CD4-positive, alpha-beta T cell (primary cell): Measurements from ENCODE around the gene FBXL15. TPM values are rescaled to one million over a fixed set of nuclear protein-coding genes. Genes with fewer than 3 reads are reported as not detected.
A peak's percentile ranks its signal among the peaks of the same experiment; 100 is the strongest.

Experiments used
- ATAC-seq: fragments of 200-7000 bp; cut with Tn5 transposase; one replicate; pipeline ENCODE4 v1.10.0; 2022; ENCODE audit warnings: mild to moderate bottlenecking; ENCODE audit not compliant: poor library complexity
- CTCF ChIA-PET: fragments of 350-600 bp; sonication (Branson Sonifier 250); formaldehyde crosslinking; loops from one replicate; lab custom pipeline; 2021; ENCODE audit warnings: antibody characterized with exemption, inconsistent platforms; lab: Charles Lee
- POLR2A ChIA-PET: fragments of 350-600 bp; sonication (Branson Sonifier 250); formaldehyde crosslinking; loops from one replicate; lab custom pipeline; 2021; ENCODE audit warnings: antibody characterized with exemption, inconsistent platforms; lab: Charles Lee
- DNase-seq, 14 experiments: peaks; one replicate each; pipeline ENCODE4 v3.0.0-alpha.2; 2013 to 2020; ENCODE audit warnings: mixed read lengths in 2 of 14
- H3K27ac ChIP-seq, 2 donors: one replicate each; pipeline versions ENCODE4 v1.5.1 to v1.7.0; 2013; ENCODE audit warnings: low read length in 2 of 2, low read depth in 1 of 2, mild to moderate bottlenecking in 1 of 2
- H3K27me3 ChIP-seq, 2 experiments: 1 replicate in 1 of 2; 2 replicates in 1 of 2; pipeline versions ENCODE4 v1.6.1 to v1.7.0; 2013; ENCODE audit warnings: low read length in 2 of 2, control low read depth in 1 of 2, mild to moderate bottlenecking in 1 of 2, moderate library complexity in 1 of 2; ENCODE audit not compliant: insufficient read depth in 2 of 2, control insufficient read depth in 1 of 2
- H3K36me3 ChIP-seq: one replicate; pipeline ENCODE4 v1.6.1; 2013; ENCODE audit warnings: low read length, control low read depth; ENCODE audit not compliant: insufficient read depth
- H3K4me1 ChIP-seq: one replicate; pipeline ENCODE4 v1.6.1; 2013; ENCODE audit warnings: low read length, control low read depth; ENCODE audit not compliant: insufficient read depth
- H3K4me3 ChIP-seq: one replicate; pipeline ENCODE4 v1.5.1; 2013; ENCODE audit warnings: mild to moderate bottlenecking, low read length, moderate library complexity
- H3K9me3 ChIP-seq, 2 experiments: 1 replicate in 1 of 2; 2 replicates in 1 of 2; pipeline versions ENCODE4 v1.6.1 to v1.7.0; 2013; ENCODE audit warnings: low read length in 2 of 2, mild to moderate bottlenecking in 2 of 2, control low read depth in 1 of 2, moderate library complexity in 1 of 2; ENCODE audit not compliant: control insufficient read depth in 1 of 2, insufficient read depth in 1 of 2
- H3K27ac Mint-ChIP-seq: one replicate; pipeline ENCODE4 v1.8.0; 2020; ENCODE audit warnings: mixed read lengths
- H3K27me3 Mint-ChIP-seq: one replicate; pipeline ENCODE4 v1.8.0; 2021; ENCODE audit warnings: mixed read lengths
- H3K36me3 Mint-ChIP-seq: one replicate; pipeline ENCODE4 v1.8.0; 2021; ENCODE audit warnings: low read depth, mixed read lengths
- H3K4me1 Mint-ChIP-seq: one replicate; pipeline ENCODE4 v1.8.0; 2021; ENCODE audit warnings: low read depth, mixed read lengths
- H3K4me3 Mint-ChIP-seq: one replicate; pipeline ENCODE4 v1.8.0; 2020; ENCODE audit warnings: mild to moderate bottlenecking, mixed read lengths
- H3K9me3 Mint-ChIP-seq: one replicate; pipeline ENCODE4 v1.8.0; 2020; ENCODE audit warnings: mixed read lengths
- intact Hi-C, 2 experiments: fragments of 100-400 bp; cut with DNase I in 1 of 2; cut with micrococcal nuclease in 1 of 2; formaldehyde crosslinking; loops; one replicate each; pipeline versions ENCODE4 v1.15.1 to v1.9.0; 2023 to 2025; cut with DNase I, micrococcal nuclease
- total RNA-seq, 174 experiments: library from RNA in 2 of 174; stranded (reverse) in 2 of 174; gene quantifications; one replicate each; pipeline ENCODE4 v1.2.3 and lab custom pipeline; 2021 to 2026
- TF ChIP-seq, protein P1 (sequence below): fragments of 200-600 bp; IDR thresholded peaks from one replicate; pipeline ENCODE4 v1.8.0; 2022; ENCODE audit warnings: antibody characterized with exemption, mild to moderate bottlenecking

Gene FBXL15
- total RNA-seq, 2 experiments from 2014 or later, result 10.2 to 10.4 TPM

DNA sequence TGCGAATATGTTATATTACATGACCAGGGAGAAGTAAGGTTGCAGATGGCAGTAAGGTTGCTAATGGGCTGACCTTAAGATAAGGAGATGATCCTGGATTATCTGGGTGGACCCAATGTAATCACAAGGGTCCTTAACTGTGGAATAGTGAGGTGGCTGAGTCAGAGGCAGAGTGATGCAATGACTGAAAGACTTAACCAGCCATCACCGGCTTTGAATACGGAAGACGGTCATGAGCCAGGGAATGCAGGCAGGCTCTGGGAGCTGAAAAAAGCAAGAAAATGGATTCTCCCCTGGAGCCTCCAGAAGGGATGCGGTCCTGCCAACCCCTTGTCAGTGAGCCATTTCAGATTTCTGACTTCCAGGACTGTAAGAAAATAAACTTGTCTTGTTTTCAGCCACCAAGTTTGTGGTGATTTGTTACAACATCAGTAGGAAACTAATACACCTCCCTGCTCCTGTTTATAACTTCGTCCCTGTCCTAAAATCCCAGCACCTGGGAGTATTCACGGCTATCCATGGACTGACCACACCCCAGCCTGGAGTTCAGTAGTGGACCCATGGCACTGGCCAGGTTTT is 35.3 kb downstream of the FBXL15 start:
- TF ChIP-seq, protein P1, sequence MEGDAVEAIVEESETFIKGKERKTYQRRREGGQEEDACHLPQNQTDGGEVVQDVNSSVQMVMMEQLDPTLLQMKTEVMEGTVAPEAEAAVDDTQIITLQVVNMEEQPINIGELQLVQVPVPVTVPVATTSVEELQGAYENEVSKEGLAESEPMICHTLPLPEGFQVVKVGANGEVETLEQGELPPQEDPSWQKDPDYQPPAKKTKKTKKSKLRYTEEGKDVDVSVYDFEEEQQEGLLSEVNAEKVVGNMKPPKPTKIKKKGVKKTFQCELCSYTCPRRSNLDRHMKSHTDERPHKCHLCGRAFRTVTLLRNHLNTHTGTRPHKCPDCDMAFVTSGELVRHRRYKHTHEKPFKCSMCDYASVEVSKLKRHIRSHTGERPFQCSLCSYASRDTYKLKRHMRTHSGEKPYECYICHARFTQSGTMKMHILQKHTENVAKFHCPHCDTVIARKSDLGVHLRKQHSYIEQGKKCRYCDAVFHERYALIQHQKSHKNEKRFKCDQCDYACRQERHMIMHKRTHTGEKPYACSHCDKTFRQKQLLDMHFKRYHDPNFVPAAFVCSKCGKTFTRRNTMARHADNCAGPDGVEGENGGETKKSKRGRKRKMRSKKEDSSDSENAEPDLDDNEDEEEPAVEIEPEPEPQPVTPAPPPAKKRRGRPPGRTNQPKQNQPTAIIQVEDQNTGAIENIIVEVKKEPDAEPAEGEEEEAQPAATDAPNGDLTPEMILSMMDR, result no peak
- H3K9me3 ChIP-seq, result no peaks in the 10 kb centered on the region
- DNase-seq, result peak in 2 of 14 experiments; percentile 54 to 57
- H3K4me1 Mint-ChIP-seq, result peaks cover 22% of the 10 kb centered on the region
- ChIA-PET POLR2A (no interaction called here), CTCF (interaction anchor here (1.8 kb wide), 1 partner anchor 23 kb away, joined by 5 read pairs; no protein-coding TSS in a partner anchor)
- no peak for ATAC-seq
- peaks cover 34% of the 10 kb centered on the region for H3K4me1 ChIP-seq
- intact Hi-C loops, result no loop called here
- H3K27ac ChIP-seq, result no peak overlapping the region
- H3K4me3 ChIP-seq, result no peak overlapping the region
- H3K36me3 Mint-ChIP-seq, result peaks cover 24% of the 10 kb centered on the region
- no peaks in the 10 kb centered on the region for H3K27me3 ChIP-seq
- no peak overlapping the region for H3K27ac Mint-ChIP-seq
- no peaks in the 10 kb centered on the region for H3K27me3 Mint-ChIP-seq
- no peak overlapping the region for H3K4me3 Mint-ChIP-seq
- no peaks in the 10 kb centered on the region for H3K9me3 Mint-ChIP-seq
- peaks cover 16% of the 10 kb centered on the region for H3K36me3 ChIP-seq

DNA sequence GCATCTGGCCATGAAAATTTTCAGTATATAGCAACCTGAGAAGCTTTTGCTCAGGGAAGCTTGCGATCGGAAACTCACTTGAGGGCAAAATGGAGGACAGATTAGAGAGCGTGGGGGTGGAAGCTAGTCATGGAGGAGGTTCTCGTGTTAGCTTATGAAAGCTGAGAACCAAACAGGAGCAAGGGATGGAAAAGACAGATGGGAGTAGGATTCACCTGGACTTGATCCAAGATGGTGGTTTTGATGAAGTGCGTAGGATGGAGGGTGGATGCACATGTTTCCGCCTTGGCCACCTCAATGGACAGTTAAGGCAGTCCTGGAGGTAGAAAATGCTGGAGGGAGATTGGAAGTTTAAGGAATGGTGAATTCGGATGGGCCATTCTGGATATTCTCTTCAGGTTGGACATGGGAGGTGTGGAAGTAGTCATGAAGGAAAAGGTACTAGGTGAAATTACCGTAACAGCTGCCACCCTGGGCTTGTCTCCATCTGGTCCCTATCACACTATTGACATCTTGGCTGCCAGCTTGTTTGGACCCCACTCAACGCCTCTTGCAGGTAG is 37.0 kb downstream of the FBXL15 start:
- ATAC-seq, result no peak
- H3K9me3 Mint-ChIP-seq, result no peaks in the 10 kb centered on the region
- Histone ChIP-seq H3K27me3 (no peaks in the 10 kb centered on the region), H3K4me1 (peaks cover 33% of the 10 kb centered on the region), H3K9me3 (no peaks in the 10 kb centered on the region), H3K27ac (no peak overlapping the region), H3K4me3 (no peak overlapping the region), H3K36me3 (peaks cover 13% of the 10 kb centered on the region)
- TF ChIP-seq, protein P1, result no peak
- peaks cover 31% of the 10 kb centered on the region for H3K4me1 Mint-ChIP-seq
- peak overlapping the region; percentile 25 for H3K27ac Mint-ChIP-seq
- peak overlapping the region; percentile 2 for H3K4me3 Mint-ChIP-seq
- H3K36me3 Mint-ChIP-seq, result peaks cover 17% of the 10 kb centered on the region
- intact Hi-C loops, result no loop called here
- CTCF ChIA-PET, result interaction anchor here (1.8 kb wide), 1 partner anchor 21 kb away, joined by 5 read pairs; no protein-coding TSS in a partner anchor
- POLR2A ChIA-PET, result interaction anchor here (6.4 kb wide), 1 partner anchor 7 kb away, joined by 90 read pairs; the partner anchor contains the start of gene C10orf95
- H3K27me3 Mint-ChIP-seq, result no peaks in the 10 kb centered on the region
- DNase-seq, result no peak

DNA sequence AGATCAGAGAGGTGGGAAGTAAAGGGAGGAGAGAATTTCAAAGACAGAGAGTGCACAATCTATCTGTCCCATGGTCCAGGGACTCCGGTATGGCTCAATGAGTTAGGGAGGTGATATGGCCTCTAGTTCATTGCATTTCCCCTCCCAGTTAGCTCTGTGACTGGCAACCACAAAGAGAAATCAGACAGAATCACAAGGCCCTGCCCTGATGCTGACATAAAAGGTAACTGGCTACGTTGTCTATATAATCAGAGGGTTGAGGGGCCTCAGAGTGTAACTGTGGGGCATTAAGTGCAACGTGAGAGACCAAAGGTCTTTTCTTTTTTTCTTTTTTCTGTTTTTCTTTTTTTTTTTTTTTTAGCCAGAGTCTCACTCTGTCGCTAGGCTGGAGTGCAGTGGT is 38.0 kb downstream of the FBXL15 start:
- Mint-ChIP-seq H3K36me3 (peaks cover 10% of the 10 kb centered on the region), H3K9me3 (no peaks in the 10 kb centered on the region), H3K4me3 (peak overlapping the region; percentile 76), H3K4me1 (peaks cover 29% of the 10 kb centered on the region), H3K27ac (no peak overlapping the region), H3K27me3 (no peaks in the 10 kb centered on the region)
- Histone ChIP-seq H3K4me1 (peaks cover 28% of the 10 kb centered on the region), H3K27ac (no peak overlapping the region), H3K4me3 (no peak overlapping the region), H3K36me3 (peaks cover 13% of the 10 kb centered on the region), H3K9me3 (no peaks in the 10 kb centered on the region), H3K27me3 (no peaks in the 10 kb centered on the region)
- intact Hi-C loops, result no loop called here
- ATAC-seq, result no peak
- TF ChIP-seq, protein P1, result no peak
- POLR2A ChIA-PET, result interaction anchor here (6.4 kb wide), 1 partner anchor 8 kb away, joined by 90 read pairs; the partner anchor contains the start of gene C10orf95
- no peak for DNase-seq
- CTCF ChIA-PET, result no interaction called here
